Measurements from ENCODE around the gene HELLS.

DNA sequence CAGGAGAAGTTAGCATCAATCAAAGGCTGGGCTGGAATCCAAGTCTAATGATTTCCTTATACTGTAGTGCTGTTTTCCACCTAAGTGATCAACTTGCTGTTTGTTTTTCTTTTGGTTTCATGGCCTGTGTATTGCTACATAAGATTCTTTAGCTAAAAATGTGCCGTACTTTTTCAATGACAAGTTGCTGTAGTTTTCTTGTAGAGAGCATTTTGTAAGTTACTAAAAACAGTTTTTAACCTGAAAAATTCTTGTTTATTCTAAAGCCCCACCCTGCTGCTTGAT, 1.3 kb downstream of the HELLS start:
- TF ChIP-seq CTCF (IDR thresholded peaks at IDR 0.05): no peak
- no peak for TF ChIP-seq ZFX (IDR thresholded peaks at IDR 0.05; ENCODE audit: borderline replicate concordance)
